Activated gamma-delta T cell treated with anti-CD3 and anti-CD28 coated beads, Interleukin-2, amount 50 U/mL, for 16 hours (primary cell): ENCODE results near the gene NAA35.
A peak's percentile ranks its signal among the peaks of the same experiment; 100 is the strongest.
"Not testable (repeated sequence)": the region's sequence is repeated elsewhere in the genome, so short reads cannot be mapped to it uniquely, and the experiment has no call there.

ENCODE experiments used
- DNase-seq: peaks from one replicate; pipeline ENCODE4 v3.0.0-alpha.2; 2020; ENCODE audit warnings: low read depth

The NAA35 gene

DNA sequence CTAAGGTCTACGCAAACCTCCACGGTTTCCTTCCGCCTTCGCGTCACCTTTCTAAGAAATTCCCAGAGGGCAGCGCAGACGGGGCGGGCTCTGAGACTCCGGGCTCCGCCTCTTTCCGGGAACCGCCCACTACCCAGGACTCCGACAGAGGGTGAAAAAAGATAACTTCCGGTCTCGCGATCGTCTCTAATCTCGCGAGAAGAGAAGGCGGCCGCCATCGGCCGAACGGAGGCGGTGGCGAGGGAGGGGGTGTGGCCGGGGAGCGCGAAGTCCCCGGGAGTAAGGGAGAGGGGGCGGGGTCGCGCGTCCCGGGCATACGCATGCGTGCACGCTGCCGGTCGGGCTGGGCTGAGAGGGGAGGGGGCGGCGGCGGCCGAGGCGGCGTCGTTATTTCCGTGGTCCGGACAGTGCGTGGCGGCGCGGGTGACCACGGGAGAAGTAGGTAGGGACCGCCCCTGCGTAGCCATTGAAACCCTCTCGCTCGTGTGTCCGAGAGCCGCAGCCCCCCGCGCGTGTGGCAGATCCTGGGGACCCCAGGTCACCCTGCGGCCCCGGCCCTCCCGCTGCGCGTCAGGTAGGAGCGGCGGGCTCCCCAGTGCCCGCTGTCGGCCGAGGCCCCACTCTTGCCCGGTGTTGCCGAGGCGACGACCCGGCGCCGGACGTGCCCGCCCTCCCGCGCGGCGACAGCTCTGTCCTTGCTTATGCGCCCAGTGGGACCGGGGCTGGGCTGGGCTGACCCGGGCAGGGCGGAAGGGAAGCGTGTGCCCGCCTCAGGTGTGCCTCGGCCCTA, at the start of gene NAA35:
NAA35 (plus strand) TSS at position 315 of the 790 bp plus-strand sequence. CDS start 1,014 bp downstream, outside the sequence.
- peak; percentile 99 for DNase-seq

DNA sequence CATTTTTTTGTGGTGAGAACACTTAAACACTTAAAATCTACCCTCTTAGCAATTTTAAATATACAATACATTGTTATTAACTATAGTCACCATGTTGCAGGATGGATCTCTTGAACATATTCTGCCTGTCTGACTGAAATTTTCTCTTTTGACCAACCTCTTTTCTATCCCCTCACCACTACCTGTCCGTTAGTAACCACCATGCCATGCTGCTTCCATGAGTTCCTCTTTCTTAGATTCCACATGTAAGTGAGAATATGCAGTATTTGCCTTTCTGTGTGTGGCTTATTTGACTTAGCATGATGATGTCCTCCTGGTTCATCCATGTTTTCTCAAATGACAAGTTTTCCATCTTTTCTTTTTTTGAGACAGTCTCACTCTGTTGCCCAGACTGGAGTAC, 48.5 kb upstream of the NAA35 start:
- no peak for DNase-seq

GRCh38 chr9:85895685-85896084, 45.3 kb upstream of the NAA35 start:
- no peak for DNase-seq

DNA sequence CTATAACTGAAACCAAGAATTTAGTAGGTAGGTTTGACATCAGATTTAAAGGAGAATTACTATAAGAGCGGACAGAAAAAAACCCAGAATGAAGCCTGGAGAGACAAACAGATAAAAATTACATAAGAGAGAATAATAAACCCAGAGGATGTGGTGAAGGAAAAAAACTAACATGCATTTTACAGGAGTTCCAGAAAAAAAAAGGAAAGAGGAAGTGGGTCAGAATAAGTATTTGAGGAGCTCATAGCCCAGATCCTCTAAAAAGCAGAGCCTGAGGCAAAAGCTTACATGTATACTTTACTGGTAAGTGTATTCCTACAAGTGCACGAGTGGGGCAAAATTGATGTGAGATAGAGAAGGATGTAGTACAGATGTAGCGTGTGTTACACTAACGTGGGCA, 43.1 kb upstream of the NAA35 start:
- no peak for DNase-seq

DNA sequence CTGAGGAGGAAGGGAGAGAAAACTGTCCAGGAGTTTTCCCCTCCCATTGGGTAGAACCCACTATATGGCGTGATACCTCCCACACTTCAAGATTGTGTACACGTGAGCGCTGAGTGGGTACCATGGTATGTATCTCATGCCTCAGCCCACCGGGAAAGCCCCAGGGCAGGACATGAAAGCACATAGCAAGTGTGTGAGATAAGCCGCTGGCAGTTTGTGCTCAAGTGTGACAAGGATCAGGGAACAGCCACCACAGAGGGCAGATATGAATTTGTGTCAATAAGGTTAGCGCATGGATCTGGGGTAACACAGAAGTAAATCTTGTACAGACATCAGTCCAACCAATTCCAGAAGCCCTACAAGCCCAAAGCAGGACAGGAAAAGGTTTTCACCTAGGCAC, 42.6 kb upstream of the NAA35 start:
- no peak for DNase-seq

DNA sequence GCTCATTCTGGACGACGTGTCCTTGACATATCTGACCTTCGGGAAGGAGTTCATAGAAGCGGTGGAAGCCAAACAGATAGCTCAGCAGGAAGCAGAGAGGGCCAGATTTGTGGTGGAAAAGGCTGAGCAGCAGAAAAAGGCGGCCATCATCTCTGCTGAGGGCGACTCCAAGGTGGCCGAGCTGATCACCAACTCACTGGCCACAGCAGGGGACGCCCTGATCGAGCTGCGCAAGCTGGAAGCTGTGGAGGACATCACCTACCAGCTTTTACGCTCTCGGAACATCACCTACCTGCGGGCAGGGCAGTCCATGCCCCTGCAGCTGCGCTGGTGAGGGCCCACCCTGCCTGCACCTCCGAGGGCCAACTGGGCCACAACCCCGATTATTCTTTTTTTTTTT, 41.6 kb upstream of the NAA35 start:
- no peak for DNase-seq

DNA sequence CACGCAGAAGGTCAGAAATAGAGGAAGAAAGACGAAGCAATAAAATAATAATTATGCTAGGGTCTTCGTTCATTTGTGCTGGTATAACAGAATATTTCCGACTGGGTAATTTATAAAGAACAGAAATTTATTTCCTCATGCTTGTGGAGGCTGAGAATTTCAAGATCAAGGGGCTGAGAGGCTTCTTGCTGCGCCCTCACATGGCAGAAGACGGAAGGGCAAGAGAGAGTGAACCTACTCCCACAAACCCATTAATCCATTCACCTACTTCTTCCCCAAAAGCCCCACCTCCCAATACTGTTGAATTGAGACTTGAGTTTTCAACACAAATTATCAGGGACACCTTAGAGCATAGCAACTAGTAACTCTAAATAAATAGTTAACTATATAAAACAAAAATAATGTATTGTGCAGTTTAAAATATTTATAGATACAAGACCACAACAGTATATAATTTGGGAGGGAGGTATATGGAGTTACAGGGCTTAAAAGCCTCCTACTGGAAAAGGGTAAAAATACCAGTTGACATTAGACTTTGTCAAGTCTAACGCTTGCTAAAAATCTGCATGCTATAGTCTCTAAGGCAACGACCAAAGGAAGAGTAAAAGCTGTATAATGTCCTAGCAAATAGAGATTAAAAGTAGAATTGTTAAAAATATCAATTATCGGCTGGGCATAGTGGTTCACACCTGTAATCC, 40.3 kb upstream of the NAA35 start:
- DNase-seq, result peak; percentile 2

GRCh38 chr9:85904975-85905374, 36.0 kb upstream of the NAA35 start:
- no peak for DNase-seq

DNA sequence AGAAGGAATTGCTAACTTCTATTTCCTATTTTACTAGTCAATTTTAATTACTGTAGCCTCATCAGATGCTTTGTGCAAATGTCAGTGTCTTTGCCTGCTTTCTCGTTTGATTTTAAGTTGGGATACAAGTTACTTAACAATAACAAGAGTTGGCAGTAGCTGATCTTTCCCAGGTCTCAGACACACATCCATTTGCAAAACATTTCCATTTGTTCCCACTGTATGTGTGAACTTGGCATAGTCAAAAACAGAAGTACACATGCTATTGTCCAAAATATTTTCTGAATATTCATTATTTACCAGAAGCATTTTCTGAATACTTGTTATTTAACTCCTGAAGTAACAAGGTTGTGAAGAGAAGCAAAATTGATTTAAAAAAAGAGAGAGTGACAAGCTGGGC, 35.0 kb upstream of the NAA35 start:
- no peak for DNase-seq

GRCh38 chr9:85909390-85909789, 31.6 kb upstream of the NAA35 start:
- no peak for DNase-seq

GRCh38 chr9:85914108-85914507, 26.8 kb upstream of the NAA35 start:
- no peak for DNase-seq

GRCh38 chr9:85917756-85918155, 23.2 kb upstream of the NAA35 start:
- no peak for DNase-seq

- no peak for DNase-seq
Measured at GRCh38 chr9:85925493-85925892, 15.5 kb upstream of the NAA35 start.

DNA sequence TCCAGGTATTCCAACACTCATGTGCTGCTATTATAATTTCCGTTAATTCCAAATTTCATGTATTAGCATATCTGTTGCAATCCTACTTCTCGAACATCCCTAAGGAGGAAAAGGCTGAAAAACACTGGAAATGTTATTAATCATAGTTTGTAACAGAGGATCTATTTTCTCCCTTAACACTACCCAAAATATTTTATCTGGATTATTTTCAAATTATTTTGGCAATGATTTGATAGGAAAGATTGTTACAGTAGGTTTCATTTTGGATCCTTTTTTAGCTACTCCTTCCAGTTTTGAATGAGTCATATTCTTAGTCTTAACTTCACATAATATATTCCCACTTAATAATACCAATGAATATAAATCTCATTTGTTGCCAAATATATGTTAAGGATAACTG, 13.9 kb upstream of the NAA35 start:
- no peak for DNase-seq

GRCh38 chr9:85931495-85931894, 9.5 kb upstream of the NAA35 start:
- DNase-seq, result no peak

DNA sequence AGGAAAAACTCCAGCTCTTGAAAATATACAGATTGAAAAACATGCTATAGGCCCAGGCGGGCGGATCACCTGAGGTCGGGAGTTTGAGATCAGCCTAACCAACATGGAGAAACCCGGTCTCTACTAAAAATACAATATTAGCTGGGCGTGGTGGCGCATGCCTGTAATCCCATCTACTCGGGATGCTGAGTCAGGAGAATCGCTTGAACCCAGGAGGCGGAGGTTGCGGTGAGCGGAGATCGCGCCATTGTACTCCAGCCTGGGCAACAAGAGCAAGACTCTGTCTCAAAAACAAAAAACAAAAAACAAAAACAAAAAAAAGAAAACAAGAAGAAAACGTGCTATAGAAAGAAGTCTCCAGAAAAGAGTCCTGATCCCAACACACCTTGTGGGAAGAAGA, 5.0 kb upstream of the NAA35 start:
- not testable (repeated sequence) for DNase-seq

GRCh38 chr9:85940275-85940831, 593 bp upstream of the NAA35 start:
- no peak for DNase-seq

DNA sequence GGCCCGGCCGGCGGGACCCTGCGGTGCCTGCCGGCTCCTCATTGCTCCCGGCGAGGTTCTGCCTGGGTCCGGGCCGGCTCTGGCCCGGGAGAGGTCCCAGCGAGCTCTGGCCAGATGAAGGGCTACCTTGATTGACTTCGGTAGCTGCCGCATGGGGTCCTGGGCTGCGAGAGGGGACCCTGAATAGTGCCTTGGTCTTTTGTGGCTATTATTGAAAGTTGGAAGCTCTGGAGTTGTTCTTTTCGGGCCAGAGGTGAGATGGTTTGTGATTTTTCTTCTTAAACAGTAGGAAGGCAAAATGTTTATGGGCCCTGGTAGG, 635 bp downstream of the NAA35 start:
- peak; percentile 3 for DNase-seq

DNA sequence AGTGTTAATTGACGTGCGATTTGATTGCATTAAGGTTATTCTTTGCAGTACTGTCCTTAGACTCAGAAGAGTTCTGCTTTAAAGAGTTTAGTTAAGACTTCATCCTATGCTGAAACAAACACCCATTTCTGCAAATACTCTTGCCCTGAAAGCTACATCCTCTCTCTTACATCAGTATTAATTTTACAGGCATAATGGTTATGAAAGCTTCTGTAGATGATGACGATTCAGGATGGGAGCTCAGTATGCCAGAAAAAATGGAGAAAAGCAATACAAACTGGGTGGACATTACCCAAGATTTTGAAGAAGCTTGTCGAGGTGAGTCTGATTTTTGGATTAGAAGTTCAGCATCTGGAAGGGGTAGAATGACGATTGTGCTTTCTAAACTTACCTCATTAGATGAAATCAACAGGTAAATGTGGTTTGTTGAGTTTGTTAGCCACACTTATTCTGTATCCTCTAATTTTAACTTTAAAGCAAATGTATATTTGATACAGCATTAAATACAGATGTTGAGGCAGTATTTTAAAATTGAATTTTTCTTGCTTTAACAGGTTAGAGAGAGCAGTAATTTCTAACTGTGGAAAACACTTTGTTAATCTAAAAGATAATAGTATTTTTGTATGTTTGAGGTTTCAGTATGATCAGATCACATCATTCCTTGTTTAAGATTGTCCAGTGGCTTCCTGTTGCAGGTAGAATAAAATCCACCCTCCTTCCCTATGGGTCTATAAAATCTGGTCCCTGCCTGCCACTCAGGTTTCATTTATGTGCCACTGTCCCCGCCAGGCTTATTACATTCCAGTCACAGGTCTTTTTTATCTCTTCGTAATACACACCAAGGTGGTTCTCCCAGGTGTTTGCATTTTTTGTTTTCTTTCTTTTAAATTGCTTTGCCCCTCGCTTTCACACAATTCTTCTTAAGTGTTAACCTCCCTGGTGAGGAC, 1.3 kb downstream of the NAA35 start:
- no peak for DNase-seq

DNA sequence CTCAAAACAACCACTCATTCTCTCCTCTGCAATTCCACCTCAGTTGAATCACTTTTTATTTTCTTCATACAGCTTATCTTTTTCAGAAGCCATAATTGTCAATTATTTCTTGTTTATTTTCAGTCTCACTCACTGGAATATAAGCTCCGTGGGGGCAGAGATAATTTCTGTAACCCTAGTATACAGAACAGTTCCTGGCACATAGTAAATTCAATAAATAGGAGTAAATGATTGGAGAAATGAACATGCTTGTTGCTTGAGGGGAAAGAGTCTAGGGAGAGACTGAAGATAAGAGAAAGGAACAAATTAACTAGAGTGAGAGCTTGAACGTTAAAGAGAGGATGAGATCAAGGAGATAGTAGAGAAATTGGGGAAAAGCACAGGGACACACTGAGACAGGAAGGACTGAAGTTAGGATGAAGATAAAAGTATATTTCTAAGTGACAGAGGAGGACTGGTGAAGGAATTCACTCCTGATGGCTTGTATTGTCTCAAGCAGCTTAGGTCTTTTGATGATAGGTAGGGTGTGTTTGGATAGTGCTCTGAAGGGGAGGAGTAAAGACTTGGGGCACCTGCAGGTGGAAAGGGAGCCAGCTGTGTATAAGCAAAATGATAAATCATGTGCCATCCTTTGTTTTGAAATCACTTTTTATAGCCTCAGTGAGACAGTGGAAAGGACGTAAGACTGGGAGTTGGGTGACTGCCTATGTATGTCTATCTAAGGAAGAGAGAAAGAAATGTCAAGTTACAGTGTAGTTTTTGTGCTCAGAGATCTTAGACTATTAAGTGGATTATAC, 2.2 kb downstream of the NAA35 start:
- DNase-seq, result no peak

DNA sequence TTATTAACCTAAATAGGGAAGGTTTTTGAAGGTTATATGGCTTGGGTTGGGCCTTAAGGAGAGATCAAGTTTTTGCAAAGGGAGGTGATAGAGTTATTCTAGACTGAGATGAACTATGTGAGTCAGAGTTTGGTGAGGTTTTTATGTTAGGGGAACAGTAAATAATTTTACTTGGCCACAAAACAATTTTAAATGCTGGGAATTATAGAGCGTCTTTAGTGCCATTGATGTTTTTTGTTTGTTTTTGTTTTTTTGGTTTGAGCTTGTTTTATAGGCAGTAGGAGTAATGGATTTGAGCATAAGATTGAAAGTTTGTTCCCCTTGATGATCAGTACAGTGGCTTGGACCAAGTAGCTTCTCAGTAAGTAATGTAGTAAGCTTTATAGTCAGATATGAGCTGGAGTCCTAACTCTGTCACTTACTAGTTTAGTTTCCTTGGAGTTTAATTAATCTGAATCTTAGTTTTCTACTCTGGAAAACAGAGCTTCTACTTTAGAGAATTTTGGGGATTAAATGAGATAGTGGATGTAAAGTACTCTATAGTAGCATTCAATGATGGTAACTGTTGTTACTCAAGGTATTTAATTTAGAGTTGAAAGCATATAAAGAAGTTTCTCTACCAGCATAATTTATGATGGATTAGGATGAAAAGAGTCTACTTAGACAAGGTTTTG, 2.9 kb downstream of the NAA35 start:
- no peak for DNase-seq
